ENCODE measurements around the gene DGKB.
"Not testable (repeated sequence)": the region's sequence is repeated elsewhere in the genome, so short reads cannot be mapped to it uniquely, and the experiment has no call there.

DNA sequence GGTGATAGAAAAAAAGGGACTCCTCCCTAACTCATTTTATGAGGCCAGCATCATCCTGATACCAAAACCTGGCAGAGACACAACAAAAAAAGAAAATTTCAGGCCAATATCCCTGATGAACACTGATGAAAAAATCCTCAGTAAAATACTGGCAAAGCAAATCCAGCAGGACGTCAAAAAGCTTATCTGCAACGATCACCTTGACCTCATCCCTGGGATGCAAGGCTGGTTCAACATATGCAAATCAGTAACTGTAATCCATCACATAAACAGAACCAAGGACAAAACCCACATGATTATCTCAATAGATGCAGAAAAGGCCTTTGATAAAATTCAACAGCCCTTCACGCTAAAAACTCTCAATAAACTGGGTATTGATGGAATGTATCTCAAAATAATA is 440.8 kb downstream of the DGKB start:
- not testable (repeated sequence) for TF ChIP-seq CTCF (optimal IDR thresholded peaks at IDR 0.05 in 1 of 3, IDR thresholded peaks at IDR 0.05 in 1 of 3, conservative IDR thresholded peaks at IDR 0.05 in 1 of 3; ENCODE audit: extremely low read depth in 1 of 3, insufficient read depth in 2 of 3, low read length in 3 of 3); EZH2 (IDR thresholded peaks at IDR 0.05; ENCODE audit: low read length)

Measured in keratinocyte (primary cell).